Mononuclear cell (primary cell): ENCODE data around the gene STX17. TPM values are rescaled to one million over a fixed set of nuclear protein-coding genes. Genes with fewer than 3 reads are reported as not detected.
"Not testable (repeated sequence)": the region's sequence is repeated elsewhere in the genome, so short reads cannot be mapped to it uniquely, and the experiment has no call there.

Source experiments
- H3K27me3 ChIP-seq: 2 replicates; pipeline ENCODE4 v1.6.0; 2011; ENCODE audit warnings: low read length, control low read depth; ENCODE audit not compliant: insufficient read depth
- H3K4me1 ChIP-seq: 2 replicates; pipeline ENCODE4 v1.5.1; 2011; ENCODE audit warnings: mild to moderate bottlenecking, low read length, control low read depth; ENCODE audit not compliant: insufficient read depth
- H3K4me3 ChIP-seq: 2 replicates; pipeline ENCODE4 v1.5.1; 2011; ENCODE audit warnings: mild to moderate bottlenecking, low read length, moderate library complexity
- H3K9me3 ChIP-seq: 2 replicates; pipeline ENCODE4 v1.5.1; 2011; ENCODE audit warnings: low read depth, mild to moderate bottlenecking, control low read depth, low read length
- total RNA-seq: library from RNA; depleted of rRNA; stranded (reverse); fragments of >200 nt; gene quantifications from one replicate; pipeline ENCODE4 v1.2.3, GENCODE V29; 2012

STX17 gene
- 25.4 TPM for total RNA-seq

DNA sequence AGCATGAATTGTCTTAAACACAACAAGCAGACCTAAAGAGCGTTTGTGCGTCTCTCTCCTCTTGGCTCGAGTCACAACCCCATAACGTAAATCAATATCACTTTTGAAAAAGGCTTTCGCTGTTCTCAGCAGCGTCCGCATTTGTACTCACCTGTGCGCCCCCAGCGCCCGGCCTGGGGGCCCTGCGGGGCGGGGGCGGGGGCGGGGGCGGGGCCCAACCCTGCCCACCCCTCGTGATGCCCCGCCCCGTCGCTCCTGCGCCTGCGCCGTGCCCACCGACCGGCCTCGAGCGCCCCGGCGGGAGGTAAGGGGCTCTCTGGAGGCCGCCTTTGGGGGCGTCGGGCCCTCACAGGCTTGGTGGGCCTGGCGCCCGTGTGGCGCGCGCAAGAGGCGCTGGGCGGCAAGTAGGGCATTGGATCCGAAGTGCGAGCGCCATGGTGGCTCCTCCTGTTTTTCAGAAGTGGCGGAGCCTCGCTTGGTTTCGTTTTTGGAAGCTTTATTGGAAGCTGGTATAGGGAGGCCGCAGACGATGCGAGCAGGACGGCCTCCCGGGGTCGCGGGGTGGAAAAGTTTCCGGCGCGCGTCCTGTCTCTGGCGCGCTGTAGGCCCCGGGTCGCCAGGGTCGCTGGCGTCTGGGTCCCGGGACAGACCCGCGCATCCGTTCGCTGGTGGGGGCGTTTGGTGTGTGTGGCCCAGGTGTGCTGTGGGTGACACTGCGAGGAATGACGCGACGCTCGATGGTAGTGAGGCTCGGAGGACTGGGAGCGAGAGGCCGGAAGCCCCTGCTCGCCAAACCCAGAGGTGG, at the start of gene STX17:
STX17 (plus strand) TSS at position 252 of the 805 bp plus-strand sequence. CDS start 8,586 bp downstream, outside the sequence.
- Histone ChIP-seq H3K4me1 (peaks cover 17% of the 10 kb centered on the region), H3K27me3 (no peaks in the 10 kb centered on the region), H3K4me3 (peak within 1 kb of the TSS; percentile 98), H3K9me3 (no peaks in the 10 kb centered on the region)

DNA sequence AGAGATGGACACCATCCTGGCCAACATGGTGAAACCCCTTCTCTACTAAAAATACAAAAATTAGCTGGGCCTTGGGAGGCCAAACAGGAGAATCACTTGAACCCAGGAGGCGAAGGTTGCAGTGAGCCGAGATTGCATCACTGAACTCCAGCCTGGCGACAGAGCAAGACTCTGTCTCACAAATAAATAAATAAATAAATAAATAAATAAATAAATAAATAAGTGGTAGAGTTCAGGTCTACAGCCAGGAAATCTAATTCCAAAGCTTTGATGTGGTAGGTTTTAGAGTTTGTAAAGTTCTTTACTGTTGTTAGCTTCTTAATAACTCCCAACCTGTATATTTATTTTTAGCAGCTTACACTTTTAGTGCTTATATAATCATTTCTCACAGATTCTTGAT, 48.9 kb upstream of the STX17 start:
- not testable (repeated sequence) for H3K9me3 ChIP-seq, H3K27me3 ChIP-seq, H3K4me3 ChIP-seq, H3K4me1 ChIP-seq

DNA sequence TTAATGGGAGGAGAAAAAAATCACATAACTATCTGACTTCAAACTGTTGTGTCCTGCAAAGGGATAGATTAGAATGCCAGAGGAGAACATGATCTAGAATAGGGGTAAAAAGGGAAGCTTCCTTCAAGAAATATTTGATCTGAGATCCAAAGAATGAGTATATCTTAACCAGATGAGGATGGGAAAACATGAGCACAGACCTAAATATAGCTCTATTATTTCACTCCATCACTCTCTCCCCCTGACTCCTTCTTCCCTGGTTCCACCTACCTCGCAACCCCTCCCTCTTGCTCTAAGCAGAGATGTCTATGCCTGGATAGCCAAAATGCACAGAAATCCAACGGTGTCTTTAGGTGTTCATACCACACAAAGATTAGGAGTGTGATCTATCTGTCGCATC, 48.4 kb upstream of the STX17 start:
- Histone ChIP-seq H3K27me3 (no peaks in the 10 kb centered on the region), H3K4me3 (no peak overlapping the region), H3K9me3 (no peaks in the 10 kb centered on the region), H3K4me1 (no peaks in the 10 kb centered on the region)

DNA sequence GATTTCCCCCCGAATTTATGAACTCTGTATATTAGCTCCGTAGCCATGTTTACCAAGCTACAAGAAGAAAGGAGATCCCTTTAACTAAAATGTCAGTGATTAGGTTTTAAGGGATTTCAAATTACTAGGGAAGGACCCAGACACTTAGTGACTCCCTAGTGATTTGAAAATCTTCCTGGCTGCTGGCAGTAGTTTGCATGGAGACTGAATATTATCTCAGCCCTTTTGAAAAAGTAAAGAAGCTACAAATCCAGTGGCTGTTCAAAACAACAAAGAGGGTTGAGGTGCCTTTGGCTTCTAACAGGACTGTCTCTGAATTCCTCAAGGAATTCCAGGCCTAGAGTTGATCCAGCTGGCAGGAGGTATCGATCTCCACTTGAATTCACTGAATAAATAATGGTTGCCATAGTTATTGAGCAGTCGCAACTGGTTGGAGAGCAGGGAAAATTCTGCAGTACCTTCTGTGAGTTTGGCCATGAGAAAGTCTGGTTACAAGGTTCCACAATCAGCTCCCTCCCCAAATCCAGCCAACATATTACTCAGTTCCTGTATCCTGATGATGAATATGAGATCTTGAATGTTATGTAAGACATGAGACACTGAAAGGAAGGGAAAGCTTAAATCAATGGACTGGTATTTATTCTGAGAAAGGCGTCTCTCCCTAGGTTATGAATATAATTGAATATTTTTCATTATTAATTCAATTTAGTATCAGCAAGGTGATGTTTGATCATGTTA, 47.0 kb upstream of the STX17 start:
- Histone ChIP-seq H3K9me3 (no peaks in the 10 kb centered on the region), H3K4me1 (no peaks in the 10 kb centered on the region), H3K4me3 (no peak overlapping the region), H3K27me3 (no peaks in the 10 kb centered on the region)

DNA sequence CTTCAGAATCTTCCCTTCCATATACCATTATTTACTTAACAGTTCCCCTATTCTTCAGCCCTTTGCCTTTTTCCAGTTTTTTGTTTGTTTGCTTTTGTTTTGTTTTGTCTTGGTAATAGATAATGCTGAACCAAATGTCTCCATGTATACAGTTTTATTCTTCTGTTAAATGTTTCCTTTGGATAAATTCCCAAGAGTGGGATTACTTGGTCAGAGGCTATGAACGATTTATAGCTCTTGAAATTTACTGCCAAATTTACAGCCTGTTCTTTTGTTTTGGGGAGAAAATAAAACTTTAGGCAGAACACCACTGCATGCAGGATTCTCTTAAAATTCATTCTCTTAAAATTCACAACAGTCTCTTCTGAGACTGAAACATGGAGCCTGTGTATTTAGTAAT, 46.2 kb upstream of the STX17 start:
- Histone ChIP-seq H3K9me3 (no peaks in the 10 kb centered on the region), H3K4me3 (no peak overlapping the region), H3K27me3 (no peaks in the 10 kb centered on the region), H3K4me1 (no peaks in the 10 kb centered on the region)

DNA sequence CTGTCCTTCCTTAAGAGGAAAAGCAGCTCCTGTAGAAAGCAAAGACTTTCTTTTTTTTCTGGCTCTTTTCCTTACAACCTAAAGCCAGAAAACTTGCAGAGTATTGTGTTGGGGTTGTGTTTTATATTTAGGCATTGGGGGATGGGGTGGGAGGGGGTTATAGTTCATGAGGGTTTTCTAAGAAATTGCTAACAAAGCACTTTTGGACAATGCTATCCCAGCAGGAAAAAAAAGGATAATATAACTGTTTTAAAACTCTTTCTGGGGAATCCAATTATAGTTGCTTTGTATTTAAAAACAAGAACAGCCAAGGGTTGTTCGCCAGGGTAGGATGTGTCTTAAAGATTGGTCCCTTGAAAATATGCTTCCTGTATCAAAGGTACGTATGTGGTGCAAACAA, 42.5 kb upstream of the STX17 start:
- no peaks in the 10 kb centered on the region for H3K4me1 ChIP-seq
- H3K9me3 ChIP-seq, result no peaks in the 10 kb centered on the region
- no peak overlapping the region for H3K4me3 ChIP-seq
- no peaks in the 10 kb centered on the region for H3K27me3 ChIP-seq

DNA sequence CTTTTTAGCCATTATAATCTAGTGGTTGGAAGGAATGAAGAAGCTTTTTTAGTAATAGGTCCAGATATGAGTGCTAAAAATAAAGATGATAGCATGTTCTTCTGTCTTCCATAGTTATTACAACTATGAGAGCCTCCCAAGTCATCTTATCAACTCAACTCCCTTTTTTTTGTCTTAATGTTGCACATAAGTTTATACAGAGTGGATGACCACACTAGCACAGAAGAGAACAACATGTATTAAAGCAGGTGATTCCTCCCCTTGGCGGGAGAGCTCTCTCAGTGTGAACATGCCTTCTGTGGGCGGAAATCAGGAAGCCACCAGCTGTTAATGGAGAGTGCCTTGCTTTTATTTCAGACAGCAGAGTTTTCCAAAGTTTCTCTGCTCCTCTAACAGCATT, 40.1 kb upstream of the STX17 start:
- H3K4me3 ChIP-seq, result no peak overlapping the region
- no peaks in the 10 kb centered on the region for H3K27me3 ChIP-seq
- no peaks in the 10 kb centered on the region for H3K4me1 ChIP-seq
- no peaks in the 10 kb centered on the region for H3K9me3 ChIP-seq

DNA sequence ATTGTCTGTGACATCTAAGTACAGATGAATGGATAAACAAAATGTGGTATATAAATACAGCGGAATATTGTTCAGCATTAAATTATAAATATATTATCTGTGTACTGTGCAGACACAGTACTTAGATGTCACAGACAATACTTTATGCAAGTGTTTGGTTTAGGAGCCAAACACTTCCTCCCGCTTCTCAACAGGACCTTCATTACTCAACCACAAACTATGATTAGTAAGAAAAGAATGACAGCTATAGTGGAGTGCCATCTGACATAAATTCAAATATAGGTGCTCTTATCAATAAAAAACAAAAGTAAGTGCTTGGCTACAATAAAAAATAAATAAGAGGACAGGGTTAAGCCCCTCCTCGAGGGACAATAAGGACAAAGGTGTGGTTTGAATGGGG, 38.9 kb upstream of the STX17 start:
- H3K4me3 ChIP-seq, result no peak overlapping the region
- no peaks in the 10 kb centered on the region for H3K9me3 ChIP-seq
- H3K4me1 ChIP-seq, result no peaks in the 10 kb centered on the region
- no peaks in the 10 kb centered on the region for H3K27me3 ChIP-seq

DNA sequence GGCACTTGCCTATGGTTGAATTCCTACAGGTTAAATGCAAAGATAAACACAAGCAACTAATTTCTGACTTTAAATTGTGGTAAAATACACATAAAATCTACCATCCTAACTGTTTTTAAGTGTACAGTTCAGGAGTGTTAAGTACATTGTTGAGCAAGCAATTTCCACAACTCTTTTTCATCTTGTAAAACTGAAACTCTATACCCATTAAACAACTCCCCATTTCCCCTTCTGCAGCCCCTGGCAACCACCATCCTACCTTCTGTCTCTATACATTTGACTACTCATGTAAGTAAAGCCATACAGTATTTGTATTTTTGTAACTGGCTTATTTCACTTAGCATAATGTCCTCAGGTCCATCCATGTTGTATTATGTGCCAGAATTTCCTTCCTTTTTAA, 38.5 kb upstream of the STX17 start:
- H3K27me3 ChIP-seq, result no peaks in the 10 kb centered on the region
- H3K4me1 ChIP-seq, result no peaks in the 10 kb centered on the region
- H3K9me3 ChIP-seq, result no peaks in the 10 kb centered on the region
- no peak overlapping the region for H3K4me3 ChIP-seq

DNA sequence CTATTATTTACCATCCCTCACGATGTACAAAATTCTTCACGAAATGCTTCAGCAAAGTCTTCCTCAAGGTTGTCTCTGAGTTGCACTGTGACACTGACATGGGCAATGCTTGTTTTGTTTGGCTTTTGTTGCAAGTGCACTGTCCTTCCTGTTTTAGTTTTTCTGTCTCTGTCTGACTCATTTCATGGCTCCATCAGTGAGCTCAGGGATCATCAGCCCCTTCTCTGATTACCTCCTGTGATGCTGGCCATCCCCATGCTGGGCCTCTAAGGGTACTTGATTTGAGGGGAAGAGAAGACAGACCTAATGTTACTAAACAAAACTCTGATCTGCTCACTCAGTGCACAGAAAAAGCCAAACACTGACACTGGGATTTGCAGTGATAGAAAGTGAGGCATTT, 37.6 kb upstream of the STX17 start:
- H3K4me1 ChIP-seq, result no peaks in the 10 kb centered on the region
- no peak overlapping the region for H3K4me3 ChIP-seq
- no peaks in the 10 kb centered on the region for H3K27me3 ChIP-seq
- no peaks in the 10 kb centered on the region for H3K9me3 ChIP-seq

DNA sequence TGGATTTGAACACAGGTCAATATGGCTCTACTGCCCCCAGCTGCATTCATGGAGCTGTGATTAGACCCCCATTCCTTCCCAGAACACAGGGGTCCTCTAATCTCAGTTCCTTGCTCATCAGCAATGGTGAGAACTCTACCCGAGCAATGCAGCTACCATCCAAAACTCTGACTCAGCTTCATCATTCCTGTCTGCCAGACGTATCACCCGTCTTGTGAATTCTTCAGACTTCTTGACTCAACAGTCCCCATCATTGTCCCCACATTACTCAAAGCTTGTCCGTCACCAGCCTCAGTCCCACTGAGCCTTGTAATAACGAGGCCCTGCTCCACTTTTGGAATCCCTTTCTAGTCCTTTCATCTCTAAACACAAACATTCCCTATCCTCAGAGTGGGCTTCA, 36.3 kb upstream of the STX17 start:
- no peaks in the 10 kb centered on the region for H3K9me3 ChIP-seq
- no peak overlapping the region for H3K4me3 ChIP-seq
- H3K4me1 ChIP-seq, result no peaks in the 10 kb centered on the region
- no peaks in the 10 kb centered on the region for H3K27me3 ChIP-seq

DNA sequence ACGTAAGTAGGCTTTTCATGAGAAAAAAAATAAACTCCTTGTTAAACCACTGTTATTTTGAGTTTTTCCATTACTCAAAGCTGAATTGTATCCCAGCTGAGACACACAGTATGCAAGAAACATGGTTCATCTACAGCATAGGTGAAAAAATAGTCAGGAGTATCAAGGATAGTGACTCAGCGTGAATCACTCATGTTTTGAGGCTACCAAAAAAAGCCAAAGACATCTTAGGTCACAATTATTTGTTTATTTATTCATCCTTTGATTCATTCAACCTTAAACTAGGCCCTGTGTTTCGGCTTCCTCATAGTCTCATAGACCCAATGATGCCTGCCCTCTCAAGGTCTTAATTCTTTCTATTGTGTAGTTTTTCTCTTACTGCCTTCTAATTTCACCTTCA, 32.9 kb upstream of the STX17 start:
- no peaks in the 10 kb centered on the region for H3K4me1 ChIP-seq
- H3K4me3 ChIP-seq, result no peak overlapping the region
- H3K27me3 ChIP-seq, result no peaks in the 10 kb centered on the region
- no peaks in the 10 kb centered on the region for H3K9me3 ChIP-seq

DNA sequence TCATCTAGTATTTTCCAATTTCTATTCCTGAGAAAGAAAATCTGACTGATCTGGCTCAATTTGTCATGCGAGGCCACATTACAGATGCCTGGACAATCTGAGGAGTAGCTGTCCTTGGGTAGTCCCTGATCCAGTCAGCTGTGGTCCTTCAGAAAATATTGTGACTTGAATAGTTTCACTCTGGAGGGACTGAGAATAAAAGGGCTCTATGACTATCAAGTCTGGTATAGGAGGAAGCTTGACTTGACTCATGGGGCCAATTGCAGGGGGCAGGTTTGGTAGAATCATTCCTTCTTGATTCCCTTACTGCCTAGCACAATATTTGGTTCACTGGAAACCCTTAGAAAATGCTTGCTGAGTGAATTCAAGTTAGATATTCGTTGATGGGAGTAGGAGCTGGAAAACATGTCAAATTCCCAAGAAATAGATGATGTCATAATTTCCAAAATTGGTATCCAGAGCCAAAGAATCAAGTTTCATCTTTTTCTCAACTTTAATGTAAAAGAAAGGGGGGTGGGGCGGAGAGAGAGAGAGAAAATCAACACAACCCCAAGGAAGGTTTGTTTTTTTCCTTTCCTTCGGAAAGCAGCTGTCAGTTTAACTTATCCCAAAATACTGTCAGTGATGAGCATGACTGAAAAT, 32.4 kb upstream of the STX17 start:
- Histone ChIP-seq H3K9me3 (no peaks in the 10 kb centered on the region), H3K4me1 (no peaks in the 10 kb centered on the region), H3K27me3 (no peaks in the 10 kb centered on the region), H3K4me3 (no peak overlapping the region)

DNA sequence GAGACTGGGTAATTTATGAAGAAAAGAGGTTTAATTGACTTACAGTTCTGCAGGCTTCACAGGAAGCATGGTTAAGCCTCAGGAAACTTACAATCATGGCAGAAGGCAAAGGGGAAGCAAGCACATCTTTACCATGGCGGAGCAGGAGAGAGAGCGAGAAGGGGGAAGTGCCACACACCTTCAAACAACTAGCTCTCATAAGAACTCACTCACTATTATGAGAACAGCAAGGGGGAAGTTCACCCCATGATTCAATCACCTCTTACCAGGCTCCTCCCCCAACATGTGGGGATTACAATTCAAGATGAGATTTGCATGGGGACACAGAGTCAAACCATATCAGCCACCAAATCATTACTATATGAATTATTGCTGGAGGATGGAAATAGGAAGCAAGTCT, 30.3 kb upstream of the STX17 start:
- no peaks in the 10 kb centered on the region for H3K4me1 ChIP-seq
- H3K27me3 ChIP-seq, result no peaks in the 10 kb centered on the region
- no peak overlapping the region for H3K4me3 ChIP-seq

DNA sequence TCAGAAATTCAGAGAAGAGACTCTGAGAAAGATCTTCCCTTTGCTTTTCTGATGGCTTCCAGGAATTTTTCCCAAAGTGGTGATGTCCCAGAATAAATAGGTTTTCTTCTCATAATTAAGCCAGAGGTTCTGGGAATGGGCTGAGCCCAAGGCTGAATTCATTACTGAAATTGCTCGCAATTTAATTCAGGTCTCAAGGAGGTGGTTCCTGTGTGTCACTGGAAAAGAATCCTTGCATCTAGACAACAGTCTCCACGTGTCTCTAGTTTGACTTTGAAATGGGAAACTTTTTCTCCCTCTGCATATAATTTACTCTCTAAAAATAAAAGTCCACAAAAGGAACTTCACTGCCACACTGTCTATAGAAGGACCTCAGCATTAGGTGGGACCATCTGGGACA, 27.8 kb upstream of the STX17 start:
- H3K4me3 ChIP-seq, result no peak overlapping the region
- H3K9me3 ChIP-seq, result no peaks in the 10 kb centered on the region
- no peaks in the 10 kb centered on the region for H3K4me1 ChIP-seq
- H3K27me3 ChIP-seq, result no peaks in the 10 kb centered on the region

More for the DNA sequence above, 30.3 kb upstream of the STX17 start:
- no peaks in the 10 kb centered on the region for H3K9me3 ChIP-seq
